K562 (cell line): ENCODE measurements around the gene CYP46A1. TPM values are rescaled to one million over a fixed set of nuclear protein-coding genes. Genes with fewer than 3 reads are reported as not detected.

Experiments
- ATAC-seq: fragments of 200-7000 bp; cut with Tn5 transposase; 3 replicates; pipeline ENCODE4 v1.9.1; 2020; ENCODE audit warnings: moderate library complexity
- BruUV-seq: library from RNA; stranded (reverse); fragments of 400-500 nt; replicated peaks from 2 replicates; lab custom pipeline; 2021; lab: Mats Ljungman, UMichigan
- CTCF ChIA-PET: fragments of 300-600 bp; formaldehyde crosslinking; extraction: SDS; loops from one replicate; lab custom pipeline; 2021; ENCODE audit warnings: low intra/inter-chr PET ratio; lab: Yijun Ruan, JAX
- POLR2A ChIA-PET: fragments of 300-600, 350-650 bp; sonication (Branson Sonifier 250); formaldehyde crosslinking; extraction: SDS; loops from one replicate; lab custom pipeline; 2021; ENCODE audit warnings: antibody characterized with exemption, inconsistent platforms; lab: Yijun Ruan, JAX
- DNase-seq, 4 experiments: peaks; one replicate each; pipeline versions ENCODE4 v3.0.0 to v3.0.0-alpha.2; 2011 to 2018; ENCODE audit warnings: low spot score in 3 of 4, mixed read lengths in 3 of 4; ENCODE audit errors: extremely low read depth in 1 of 4
- FAIRE-seq: peaks from 2 replicates; lab custom pipeline; 2011; peaks lifted over from hg19 to GRCh38; lab: Jason Lieb, UNC
- H2AFZ ChIP-seq: 2 replicates; pipeline ENCODE4 v1.6.0; 2011; ENCODE audit warnings: low read depth, low read length, control low read depth, inconsistent platforms
- H3K27ac ChIP-seq: fragments of 200-600 bp; 3 replicates; pipeline ENCODE4 v1.8.0; 2011; ENCODE audit warnings: low read depth, mild to moderate bottlenecking, control low read depth, inconsistent platforms, low read length, moderate library complexity, mixed read lengths; ENCODE audit errors: extremely low read depth
- H3K27me3 ChIP-seq, 2 experiments: fragments of 300-600 bp in 1 of 2; 2 replicates in 1 of 2; 3 replicates in 1 of 2; pipeline versions ENCODE4 v1.6.0 to v1.8.0; 2011; ENCODE audit warnings: inconsistent platforms in 2 of 2, low read length in 2 of 2, mild to moderate bottlenecking in 1 of 2, mixed read lengths in 1 of 2, moderate library complexity in 1 of 2; ENCODE audit not compliant: control insufficient read depth in 2 of 2, insufficient read depth in 2 of 2
- H3K36me3 ChIP-seq: fragments of 300-600 bp; 3 replicates; pipeline ENCODE4 v1.8.0; 2011; ENCODE audit warnings: mild to moderate bottlenecking, low read length, inconsistent platforms; ENCODE audit not compliant: control insufficient read depth, insufficient read depth
- H3K4me1 ChIP-seq, 2 experiments: fragments of 200-600 bp in 1 of 2; replicated peaks in 1 of 2; 2 replicates in 1 of 2; 3 replicates in 1 of 2; pipeline versions ENCODE4 v1.5.1 to v1.8.0; 2011; ENCODE audit warnings: inconsistent platforms in 2 of 2, low read length in 2 of 2, mild to moderate bottlenecking in 1 of 2, mixed read lengths in 1 of 2, moderate library complexity in 1 of 2; ENCODE audit not compliant: control insufficient read depth in 2 of 2, insufficient read depth in 2 of 2
- H3K4me2 ChIP-seq: 2 replicates; pipeline ENCODE4 v1.6.1; 2011; ENCODE audit warnings: low read length, control low read depth, inconsistent platforms, mixed read lengths; ENCODE audit not compliant: insufficient read depth
- H3K4me3 ChIP-seq: fragments of 200-600 bp; sonication (generic), shearing (Covaris generic); 2 replicates; pipeline ENCODE4 v1.5.1; 2016; ENCODE audit warnings: control low read depth, inconsistent platforms
- H3K79me2 ChIP-seq: fragments of 200-600 bp; 3 replicates; pipeline ENCODE4 v1.8.0; 2011; ENCODE audit warnings: low read length, inconsistent platforms; ENCODE audit not compliant: control insufficient read depth, insufficient read depth
- H3K9ac ChIP-seq, 2 experiments: 2 replicates each; pipeline versions ENCODE4 v1.6.0 to v1.6.1; 2011; ENCODE audit warnings: low read depth in 2 of 2, low read length in 2 of 2, control low read depth in 1 of 2, inconsistent platforms in 1 of 2, mild to moderate bottlenecking in 1 of 2, mixed read lengths in 1 of 2; ENCODE audit not compliant: insufficient read depth in 1 of 2
- H3K9me1 ChIP-seq: one replicate; pipeline ENCODE4 v1.6.0; 2011; ENCODE audit warnings: inconsistent platforms, mild to moderate bottlenecking, low read length, moderate library complexity; ENCODE audit not compliant: control insufficient read depth, insufficient read depth
- H3K9me3 ChIP-seq: replicated peaks from 2 replicates; pipeline ENCODE4 v1.5.1; 2011; ENCODE audit warnings: low read depth, low read length, inconsistent platforms; ENCODE audit not compliant: control insufficient read depth, insufficient read depth
- H4K20me1 ChIP-seq: replicated peaks from 2 replicates; pipeline ENCODE4 v1.6.1; 2011; ENCODE audit warnings: low read length, inconsistent platforms, mixed read lengths; ENCODE audit not compliant: control insufficient read depth, insufficient read depth
- ETV1 ChIP-seq: fragments of 450-650 bp; conservative IDR thresholded peaks from 2 replicates; pipeline ENCODE4 v1.6.1; 2016; ENCODE audit warnings: missing genetic modification characterization, control low read depth, low read depth, missing compliant biosample characterization
- SMAD2 ChIP-seq: fragments of 150-350 bp; IDR thresholded peaks from 2 replicates; pipeline ENCODE4 v1.6.1; 2014; ENCODE audit warnings: low read depth, mild to moderate bottlenecking, low read length
- ZBTB43 ChIP-seq: sonication (generic); formaldehyde crosslinking; IDR thresholded peaks from 2 replicates; pipeline ENCODE4 v1.8.0; 2023; ENCODE audit warnings: mild to moderate bottlenecking, missing genetic modification reagents
- ZNF24 ChIP-seq: fragments of 450-650 bp; IDR thresholded peaks from 2 replicates; pipeline ENCODE4 v1.6.1; 2016
- WGBS: fragments of 100-300 bp; shearing (Covaris generic); methylation state at CpG from one replicate; pipeline ENCODE4 v1.1.6; 2016; ENCODE audit warnings: low coverage, mixed read lengths; ENCODE audit not compliant: insufficient coverage; ENCODE audit errors: missing lambda C conversion rate; 5-methylcytosine and 5-hydroxymethylcytosine counted together
- in situ Hi-C: fragments of 300-500 bp; cut with MboI; formaldehyde crosslinking; loops from 4 replicates; pipeline ENCODE4 v1.15.0; 2018; ENCODE audit warnings: inconsistent platforms, mixed read lengths
- intact Hi-C: fragments of 100-400 bp; cut with micrococcal nuclease; formaldehyde crosslinking; loops from 2 replicates; pipeline ENCODE4 v1.14.2; 2022
- polyA plus RNA-seq, 8 experiments: library from polyadenylated mRNA; depleted of rRNA in 4 of 8; stranded (reverse) in 5 of 8; unstranded in 3 of 8; fragments of >200 nt; fragmentation: Nextera tagmentation in 2 of 8; fragmentation: Illumina TruSeq in 1 of 8; extraction: Ambion mirVana in 2 of 8; extraction: Trizol in 1 of 8; gene quantifications; 2 replicates each; pipeline versions ENCODE4 v1.2.1 to v1.2.3, GENCODE V29; 2011 to 2014; ENCODE audit warnings: inconsistent platforms in 1 of 8, missing spikeins in 1 of 8
- total RNA-seq, 7 experiments: library from RNA; depleted of rRNA in 6 of 7; stranded (reverse); fragments of >200 nt in 6 of 7; fragmentation: Illumina TruSeq in 2 of 7; extraction: Trizol in 2 of 7; gene quantifications; 2 replicates each; pipeline versions ENCODE4 v1.2.1 to v1.2.3, GENCODE V29; 2011 to 2021; ENCODE audit warnings: low replicate concordance in 1 of 7

The CYP46A1 gene
- total and polyA plus RNA-seq, 9 of the 15 experiments (the other 6 are each of a cell fraction or from before 2014, with no cell fraction given) = not detected

- Histone ChIP-seq H3K27me3 (peaks cover 0 to 69% of the 10 kb centered on the region in 2 experiments; a peak in 3 of 5 replicates), H3K36me3 (no peaks in the 10 kb centered on the region), H4K20me1 (no peaks in the 10 kb centered on the region; the same call in 1 of the 2 replicates), H3K4me1 (peaks cover 0 to 32% of the 10 kb centered on the region in 2 experiments; a peak in 2 of 5 replicates), H3K4me2 (no peak overlapping the region), H3K4me3 (no peak overlapping the region), H3K9me1 (no peaks in the 10 kb centered on the region), H3K9me3 (no peaks in the 10 kb centered on the region), H2AFZ (no peak overlapping the region), H3K79me2 (no peaks in the 10 kb centered on the region), H3K27ac (no peak overlapping the region), H3K9ac (no peak overlapping the region)
- no peak for FAIRE-seq
- intact Hi-C loops = loop anchor here (1.0 kb wide), 1 partner anchor 154 kb away; no protein-coding TSS in a partner anchor
- no peak for ATAC-seq
- BruUV-seq = no TSS peak
- POLR2A ChIA-PET = interaction anchor here (0.6 kb wide), 1 partner anchor 203 kb away, joined by 3 read pairs; no protein-coding TSS in a partner anchor
- TF ChIP-seq ETV1 (tag) = no peak
- no peak for TF ChIP-seq SMAD2
- TF ChIP-seq ZNF24 = no peak
- TF ChIP-seq ZBTB43 (CRISPR knock-in tag) = no peak
- no peak for DNase-seq
- WGBS = 0% methylated on average over 3 of the region's 13 CpGs
- in situ Hi-C loops = no loop called here
- CTCF ChIA-PET = interaction anchor here (2.2 kb wide), 1 partner anchor 154 kb away, joined by 9 read pairs; no protein-coding TSS in a partner anchor
Measured at GRCh38 chr14:99730876-99731546, 46.9 kb downstream of the CYP46A1 start.
